Pulmonary artery endothelial cell (primary cell): ENCODE measurements around the gene SKA2. TPM values are rescaled to one million over a fixed set of nuclear protein-coding genes. Genes with fewer than 3 reads are reported as not detected.
A peak's percentile ranks its signal among the peaks of the same experiment; 100 is the strongest.
"Not testable (repeated sequence)": the region's sequence is repeated elsewhere in the genome, so short reads cannot be mapped to it uniquely, and the experiment has no call there.

Source experiments
- DNase-seq: peaks from one replicate; pipeline ENCODE4 v3.0.0-alpha.2; 2011; ENCODE audit warnings: low read depth, low spot score
- total RNA-seq: library from RNA; depleted of rRNA; stranded (reverse); fragments of >200 nt; gene quantifications from 2 replicates; pipeline ENCODE4 v1.2.3, GENCODE V29; 2014

The SKA2 gene
- total RNA-seq, 1 donor from 2014 or later: 50.2 TPM

DNA sequence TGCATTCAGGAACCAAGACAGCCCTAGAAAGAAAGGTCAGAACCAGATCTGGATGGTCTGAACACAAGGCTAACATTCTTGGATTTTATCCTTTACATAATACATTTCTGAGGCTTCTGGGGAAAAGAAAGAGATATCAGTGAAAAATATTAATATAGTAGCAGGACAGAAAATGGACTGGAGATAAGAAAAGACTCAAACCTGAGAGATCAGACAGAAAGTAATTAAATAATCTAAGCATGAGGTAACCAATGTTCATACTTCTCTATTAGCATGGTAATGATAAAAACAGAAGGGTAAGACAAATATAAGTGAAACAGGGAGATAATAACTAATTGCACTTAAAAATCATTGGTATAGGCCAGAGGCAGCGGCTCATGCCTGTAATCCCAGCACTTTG lies 53.8 kb downstream of the SKA2 start:
- DNase-seq: no peak

DNA sequence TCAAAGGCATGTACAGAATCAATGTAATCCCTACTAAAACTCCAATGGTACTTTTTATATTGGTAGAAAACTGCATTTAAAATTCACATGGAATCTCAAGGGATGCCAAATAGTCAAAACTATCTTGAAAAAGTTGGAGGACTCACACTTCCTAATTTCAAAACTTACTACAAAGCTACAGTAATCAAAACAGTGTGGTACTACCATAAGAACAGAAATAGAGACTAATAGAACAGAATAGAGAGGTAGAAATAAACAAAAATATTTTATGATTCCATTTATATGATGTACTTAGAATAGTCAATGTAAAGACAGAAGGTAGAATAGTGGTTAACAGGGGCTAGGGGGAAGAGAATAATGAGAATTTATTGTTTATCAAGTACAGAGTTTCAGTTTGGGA lies 57.1 kb downstream of the SKA2 start:
- DNase-seq: no peak

DNA sequence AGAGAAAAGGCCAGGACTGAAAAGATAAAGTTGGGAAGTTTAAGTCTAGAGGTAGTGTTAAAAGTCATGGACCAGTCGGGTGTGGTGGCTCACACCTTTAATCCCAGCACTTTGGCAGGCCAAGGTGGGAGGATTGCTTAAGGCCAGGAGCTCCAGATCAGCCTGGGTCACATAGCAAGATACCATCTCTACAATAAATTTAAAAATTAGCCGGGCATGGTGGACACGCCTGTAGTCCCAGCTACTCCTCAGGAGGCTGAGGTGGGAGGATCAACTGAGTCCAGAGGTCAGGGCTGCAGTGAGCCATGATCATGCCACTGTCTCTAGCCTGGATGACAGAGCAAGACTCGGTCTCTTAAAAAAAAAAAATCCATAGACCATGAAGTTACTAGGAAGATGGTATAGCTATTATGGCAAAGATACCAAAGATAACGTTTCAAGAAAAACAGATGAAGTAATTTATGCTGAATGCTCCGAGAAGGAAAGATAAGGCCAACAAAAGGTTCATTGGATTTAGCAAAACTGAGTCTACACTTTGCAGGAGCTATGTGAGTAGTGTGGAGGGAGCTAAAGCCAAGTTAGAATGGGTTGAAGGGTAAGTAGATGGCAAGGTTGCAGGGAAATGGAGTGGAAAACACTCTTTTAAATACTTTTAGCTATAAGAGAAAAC lies 60.0 kb downstream of the SKA2 start:
- no peak for DNase-seq

DNA sequence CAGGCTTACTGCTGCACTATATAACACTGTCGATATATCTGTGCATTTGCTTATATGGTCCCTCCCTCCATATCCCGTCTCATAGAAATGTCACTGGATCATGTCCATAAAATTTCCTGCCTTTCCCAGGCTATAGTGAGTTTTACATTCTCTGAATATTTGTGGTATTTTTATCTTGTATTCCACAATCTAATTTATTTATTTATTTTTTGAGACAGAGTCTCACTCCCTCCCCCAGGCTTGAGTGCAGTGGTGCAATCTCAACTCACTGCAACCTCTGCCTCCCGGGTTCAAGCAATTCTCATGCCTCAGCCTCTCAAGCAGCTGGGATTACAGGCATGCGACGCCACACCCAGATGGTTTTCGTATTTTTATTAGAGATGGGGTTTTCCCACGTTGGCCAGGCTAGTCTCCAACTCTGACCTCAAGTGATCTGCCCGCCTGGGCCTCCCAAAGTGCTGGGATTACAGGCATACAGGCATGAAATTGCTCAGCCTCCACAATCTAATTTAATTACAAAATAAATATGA lies 61.2 kb downstream of the SKA2 start:
- peak; percentile 71 for DNase-seq

DNA sequence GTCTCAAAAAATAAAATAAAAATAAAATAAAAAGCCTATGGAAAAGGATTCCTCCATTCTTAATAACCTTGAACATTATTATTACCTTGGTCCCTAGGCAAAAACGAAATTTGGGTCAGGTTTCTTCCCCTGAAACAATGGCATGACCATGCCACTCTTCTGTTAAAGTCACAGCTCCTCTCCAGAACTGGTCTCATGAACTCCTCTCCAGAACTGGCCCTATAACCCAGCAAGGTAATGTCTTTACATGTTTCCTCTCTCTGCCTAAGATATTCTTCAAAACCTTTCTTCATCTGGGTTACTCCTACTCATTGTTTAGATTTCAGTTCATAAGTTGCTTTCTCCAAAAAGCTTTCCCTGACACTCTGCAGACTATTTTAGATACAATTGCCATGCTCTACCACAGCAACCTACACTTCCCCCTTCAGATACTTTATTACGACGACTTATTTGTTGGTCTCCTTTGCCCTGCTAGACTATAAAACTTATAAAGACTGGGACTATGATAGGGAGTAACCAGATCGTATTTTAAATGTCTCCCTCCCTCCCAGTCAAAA lies 61.8 kb downstream of the SKA2 start:
- no peak for DNase-seq

DNA sequence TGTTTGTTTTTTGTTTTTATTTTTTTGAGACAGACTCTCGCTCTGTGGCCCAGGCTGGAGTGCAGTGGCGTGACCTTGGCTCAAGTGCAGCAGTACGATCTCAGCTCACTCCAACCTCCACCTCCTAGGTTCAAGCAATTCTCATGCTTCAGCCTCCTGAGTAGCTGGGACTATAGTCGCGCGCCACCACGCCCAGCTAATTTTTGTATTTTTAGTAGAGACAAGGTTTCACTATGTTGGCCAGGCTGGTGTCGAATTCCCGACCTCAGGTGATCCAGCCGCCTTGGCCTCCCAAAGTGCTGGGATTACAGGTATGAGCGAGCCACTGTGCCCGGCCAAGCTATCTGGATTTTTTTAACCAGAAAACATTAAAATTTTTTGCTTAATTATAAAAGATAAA lies 64.4 kb downstream of the SKA2 start:
- DNase-seq: not testable (repeated sequence)

DNA sequence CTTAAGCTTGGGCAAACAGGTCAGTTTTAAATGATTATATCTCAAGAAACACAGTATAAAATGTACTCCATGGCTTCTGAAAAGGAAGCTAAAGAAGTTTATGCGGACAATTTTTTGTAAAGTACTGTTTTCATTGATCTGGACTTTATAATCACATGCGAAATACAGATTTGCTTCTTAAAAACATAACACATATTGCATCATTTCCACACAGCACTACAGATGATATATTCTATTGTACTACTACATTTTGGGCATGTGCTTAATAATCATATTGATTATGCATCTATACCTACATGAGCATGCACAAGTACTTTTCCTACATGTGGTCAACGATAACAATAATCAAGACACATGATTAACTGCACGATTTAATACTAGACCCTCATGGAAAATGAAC lies 70.8 kb downstream of the SKA2 start:
- DNase-seq: no peak

DNA sequence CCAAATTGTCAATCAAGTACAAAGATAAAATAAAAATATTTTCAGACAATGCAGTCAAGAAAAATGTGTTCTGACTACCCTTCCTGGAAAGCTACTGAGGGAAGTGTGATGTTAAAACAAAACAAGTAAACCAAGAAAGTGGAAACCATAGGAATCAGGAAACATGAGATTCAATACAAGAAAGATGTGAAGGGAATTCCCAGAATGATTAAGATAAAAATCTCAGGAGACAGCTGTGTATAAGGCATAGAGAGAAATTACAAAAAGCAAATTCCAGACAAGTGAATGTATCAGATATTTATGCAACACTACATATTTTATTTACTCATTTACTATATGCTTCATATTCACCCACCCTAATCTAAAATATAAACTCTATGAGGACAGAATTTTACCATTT lies 80.5 kb downstream of the SKA2 start:
- DNase-seq: peak; percentile 84

DNA sequence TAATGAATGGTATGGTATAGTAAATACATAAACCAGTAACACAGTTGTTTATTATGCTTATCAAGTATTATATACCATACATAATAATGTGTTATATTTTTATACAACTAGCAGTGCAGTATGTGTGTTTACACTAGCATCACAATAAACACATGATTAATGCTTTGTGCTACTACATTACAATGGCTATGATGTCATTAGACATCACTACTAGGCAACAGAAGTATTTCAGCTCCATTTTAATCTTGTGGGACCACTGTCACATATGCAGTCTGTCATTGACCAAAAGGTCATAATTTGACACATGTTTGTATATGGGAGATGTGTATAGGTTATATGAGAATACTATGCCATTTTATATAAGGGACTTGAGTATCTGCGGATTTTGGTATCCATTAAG lies 81.0 kb downstream of the SKA2 start:
- DNase-seq: peak; percentile 5

DNA sequence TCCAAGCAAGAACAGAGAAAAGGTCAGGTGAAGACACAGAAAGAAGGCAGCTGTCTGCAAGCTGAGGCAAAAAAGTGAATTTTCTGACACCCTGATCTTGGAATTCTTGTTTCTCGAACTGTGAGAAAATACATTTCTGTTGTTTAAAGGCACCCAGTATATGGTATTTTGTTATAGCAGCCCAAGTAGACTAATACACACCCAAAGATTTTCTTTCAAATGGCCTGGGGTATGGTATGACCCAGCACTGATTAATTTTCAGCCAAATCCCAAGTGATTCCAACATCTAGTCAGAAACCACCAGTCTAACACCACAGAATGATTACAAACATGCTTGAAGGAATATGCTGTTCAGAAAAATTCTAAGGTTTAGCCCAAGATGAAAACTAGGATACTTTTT lies 85.1 kb downstream of the SKA2 start:
- DNase-seq: no peak

DNA sequence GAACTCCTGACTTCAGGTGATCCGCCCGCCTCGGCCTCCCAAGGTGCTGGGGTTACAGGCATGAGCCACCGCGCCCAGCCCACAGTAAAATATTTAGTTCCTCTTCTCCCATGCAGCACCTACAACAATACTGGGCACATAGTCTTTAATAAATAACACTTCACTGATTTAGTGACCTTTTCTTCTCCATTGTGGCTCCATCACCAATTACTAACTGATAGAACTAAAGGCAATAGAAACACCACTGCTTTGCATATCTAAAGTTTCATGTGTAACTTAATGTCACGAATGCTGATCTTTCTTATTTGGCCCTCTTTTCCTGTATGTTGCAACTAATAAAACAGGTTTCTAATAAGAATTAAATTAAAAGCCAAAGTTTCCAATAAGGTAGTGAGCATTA lies 87.2 kb downstream of the SKA2 start:
- DNase-seq: no peak

DNA sequence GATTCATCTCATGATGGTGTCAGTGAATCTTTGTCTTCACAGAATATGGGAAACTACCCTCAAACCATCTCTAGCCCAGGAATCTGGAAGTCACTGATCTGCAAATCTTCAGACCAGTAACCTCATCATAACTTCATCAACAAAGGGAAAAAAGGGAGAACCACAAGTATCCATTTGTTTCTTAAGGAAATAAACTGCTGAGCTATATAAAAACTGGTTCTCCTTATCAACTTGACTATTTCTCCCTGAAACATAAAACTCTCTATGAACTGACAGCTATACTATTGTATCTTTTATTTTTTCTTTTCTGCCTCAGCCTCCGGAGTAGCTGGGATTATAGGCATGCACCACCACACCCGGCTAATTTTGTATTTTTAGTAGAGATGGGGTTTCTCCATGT lies 87.6 kb downstream of the SKA2 start:
- no peak for DNase-seq

DNA sequence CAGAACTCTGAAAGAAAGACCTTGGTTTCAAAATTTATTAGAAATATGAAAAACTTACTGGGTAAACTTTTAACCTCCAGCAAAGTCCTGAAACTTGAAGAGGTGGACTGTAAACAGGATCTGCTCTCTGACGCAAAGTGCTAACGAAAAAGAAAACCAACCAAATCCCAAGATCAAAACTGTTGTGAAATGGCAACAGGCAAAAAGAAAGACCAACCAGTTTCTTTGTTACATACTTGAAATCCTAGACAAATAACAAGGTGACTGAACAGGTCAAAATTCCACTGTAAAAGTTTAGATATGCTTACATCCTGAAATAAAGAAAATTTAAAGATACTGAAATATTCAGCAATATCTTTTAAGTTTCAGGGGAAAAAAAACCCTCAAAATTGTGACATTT lies 92.5 kb downstream of the SKA2 start:
- DNase-seq: no peak

Other genes starting within 250 kb of the SKA2 start
- 58.8 and 80.2 TPM in 2 replicates for gene TRIM37, start 48.3 kb downstream of the SKA2 start, total RNA-seq
- 13.3 and 19.4 TPM in 2 replicates for gene PRR11, start 560 bp upstream of the SKA2 start, total RNA-seq
- 29.1 and 34.9 TPM in 2 replicates for gene SMG8, start 54.8 kb upstream of the SKA2 start, total RNA-seq
- gene GDPD1, start 65.3 kb upstream of the SKA2 start, total RNA-seq: 3.2 and 5.0 TPM in 2 replicates
- 29.9 and 78.8 TPM in 2 replicates for gene YPEL2, start 176.5 kb upstream of the SKA2 start, total RNA-seq